Neural cell (in vitro differentiated cells): Measurements from ENCODE around the gene PEX6. TPM values are rescaled to one million over a fixed set of nuclear protein-coding genes. Genes with fewer than 3 reads are reported as not detected.

Experiments
- H2AFZ ChIP-seq: fragments of 200-600, 300-800 bp; sonication (generic), shearing (Covaris generic); 2 replicates; pipeline ENCODE4 v1.6.0; 2014; ENCODE audit warnings: low read depth, mild to moderate bottlenecking, antibody characterized with exemption, low read length, moderate library complexity
- H3F3A ChIP-seq: fragments of 200-600 bp; shearing (Covaris generic); 2 replicates; pipeline ENCODE4 v1.6.1; 2016; ENCODE audit warnings: mild to moderate bottlenecking, moderate library complexity, mixed read lengths, antibody characterized with exemption, low read length; ENCODE audit not compliant: insufficient read depth, poor library complexity, severe bottlenecking
- H3K27ac ChIP-seq: fragments of 200-600, 300-800 bp; sonication (generic), shearing (Covaris generic); 2 replicates; pipeline ENCODE4 v1.5.1; 2014; ENCODE audit warnings: mild to moderate bottlenecking, low read length, moderate library complexity
- H3K27me3 ChIP-seq: fragments of 300-800, 200-600 bp; sonication (generic), shearing (Covaris generic); 2 replicates; pipeline ENCODE4 v1.6.0; 2014; ENCODE audit warnings: mild to moderate bottlenecking, low read depth, low read length, moderate library complexity; ENCODE audit not compliant: insufficient read depth
- H3K36me3 ChIP-seq: fragments of 300-800, 200-600 bp; sonication (generic), shearing (Covaris generic); 2 replicates; pipeline ENCODE4 v1.5.1; 2014; ENCODE audit warnings: mild to moderate bottlenecking, antibody characterized with exemption, low read length, moderate library complexity; ENCODE audit not compliant: insufficient read depth
- H3K4me2 ChIP-seq: fragments of 300-800, 200-600 bp; sonication (generic), shearing (Covaris generic); 2 replicates; pipeline ENCODE4 v1.6.0; 2014; ENCODE audit warnings: mild to moderate bottlenecking, low read length
- H3K4me3 ChIP-seq: fragments of 300-800, 200-600 bp; sonication (generic), shearing (Covaris generic); 2 replicates; pipeline ENCODE4 v1.5.1; 2014; ENCODE audit warnings: mild to moderate bottlenecking, low read length, moderate library complexity
- H3K79me2 ChIP-seq: fragments of 200-600 bp; shearing (Covaris generic); replicated peaks from 2 replicates; pipeline ENCODE4 v1.6.0; 2014; ENCODE audit warnings: mild to moderate bottlenecking, low read length, moderate library complexity; ENCODE audit not compliant: insufficient read depth
- H3K9ac ChIP-seq: fragments of 300-800, 200-600 bp; sonication (generic), shearing (Covaris generic); 2 replicates; pipeline ENCODE4 v1.6.1; 2016; ENCODE audit warnings: mild to moderate bottlenecking, low read length, mixed read lengths
- H3K9me2 ChIP-seq: fragments of 200-600 bp; shearing (Covaris generic); 2 replicates; pipeline ENCODE4 v1.6.1; 2016; ENCODE audit warnings: mild to moderate bottlenecking, low read length, mixed read lengths; ENCODE audit not compliant: insufficient read depth
- H3K9me3 ChIP-seq: fragments of 200-600, 300-800 bp; sonication (generic), shearing (Covaris generic); 2 replicates; pipeline ENCODE4 v1.6.1; 2016; ENCODE audit warnings: mild to moderate bottlenecking, mixed run types, low read length, moderate library complexity, mixed read lengths
- H4K20me1 ChIP-seq: fragments of 200-600 bp; shearing (Covaris generic); 2 replicates; pipeline ENCODE4 v1.6.1; 2016; ENCODE audit warnings: mild to moderate bottlenecking, mixed run types; ENCODE audit not compliant: insufficient read depth
- EP300 ChIP-seq: fragments of 450-650 bp; conservative IDR thresholded peaks from 2 replicates; pipeline ENCODE4 v1.6.1; 2014; ENCODE audit warnings: antibody characterized with exemption, mild to moderate bottlenecking, moderate library complexity; ENCODE audit not compliant: poor library complexity, severe bottlenecking
- EZH2 ChIP-seq: fragments of 200-600, 300-800 bp; shearing (Covaris generic), sonication (generic); IDR thresholded peaks from 2 replicates; pipeline ENCODE4 v1.6.1; 2014; ENCODE audit warnings: antibody characterized with exemption, low read length, borderline replicate concordance, mild to moderate bottlenecking; ENCODE audit not compliant: insufficient read depth, poor library complexity, severe bottlenecking
- MXI1 ChIP-seq: fragments of 450-650 bp; conservative IDR thresholded peaks from 2 replicates; pipeline ENCODE4 v1.6.1; 2014; ENCODE audit warnings: antibody characterized with exemption, mild to moderate bottlenecking; ENCODE audit not compliant: poor library complexity, severe bottlenecking
- POLR2AphosphoS5 ChIP-seq: IDR thresholded peaks from 2 replicates; pipeline ENCODE4 v1.6.1; 2012
- RAD21 ChIP-seq: fragments of 450-650 bp; conservative IDR thresholded peaks from 2 replicates; pipeline ENCODE4 v1.6.1; 2014; ENCODE audit warnings: antibody characterized with exemption, mild to moderate bottlenecking, moderate library complexity
- REST ChIP-seq: IDR thresholded peaks from 2 replicates; pipeline ENCODE4 v1.6.1; 2012; ENCODE audit warnings: borderline replicate concordance
- SMC3 ChIP-seq: fragments of 450-650 bp; conservative IDR thresholded peaks from 2 replicates; pipeline ENCODE4 v1.6.1; 2014; ENCODE audit warnings: antibody characterized with exemption, mild to moderate bottlenecking, moderate library complexity; ENCODE audit not compliant: poor library complexity
- TAF1 ChIP-seq: IDR thresholded peaks from 2 replicates; pipeline ENCODE4 v1.6.1; 2012; ENCODE audit warnings: low read depth
- polyA plus RNA-seq: library from polyadenylated mRNA; depleted of rRNA; stranded (reverse); fragments of >200 nt; gene quantifications from 2 replicates; pipeline ENCODE4 v1.2.3, GENCODE V29; 2014
- TF ChIP-seq, protein P1 (sequence below): fragments of 450-650 bp; IDR thresholded peaks from 2 replicates; pipeline ENCODE4 v1.5.1; 2014; ENCODE audit warnings: antibody characterized with exemption, mild to moderate bottlenecking, moderate library complexity; ENCODE audit not compliant: poor library complexity, severe bottlenecking

The PEX6 gene
- polyA plus RNA-seq, 1 donor from 2014 or later = 20.4 TPM

DNA sequence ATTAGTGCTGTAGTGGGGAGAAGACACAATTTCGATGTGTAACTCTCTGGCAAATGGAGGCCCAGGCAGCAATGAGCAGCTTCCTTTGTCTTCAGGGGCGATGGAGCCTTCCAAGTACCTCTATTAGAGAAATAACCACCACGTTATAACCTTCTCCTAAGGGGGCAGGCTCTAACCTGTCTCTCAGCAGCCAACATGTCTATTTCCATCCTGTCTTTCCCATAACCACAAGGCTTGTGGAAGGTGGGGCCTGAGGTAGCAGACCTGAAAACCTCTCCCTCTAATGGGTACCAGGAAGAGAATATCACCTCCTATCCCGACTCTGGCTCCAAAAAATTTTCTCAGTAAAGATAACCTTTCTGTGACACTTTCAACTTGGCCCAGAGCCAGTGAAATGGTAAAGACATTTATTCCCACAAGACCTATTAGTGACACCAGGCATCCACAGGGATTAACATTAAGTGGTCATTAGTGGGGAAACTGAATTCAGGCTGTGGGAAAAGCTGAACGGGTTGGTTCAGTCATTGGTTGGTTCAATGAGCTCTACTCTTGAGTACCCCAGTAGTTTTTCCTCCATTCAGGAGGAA, 4.0 kb downstream of the PEX6 start:
- H3K27me3 ChIP-seq = no peaks in the 10 kb centered on the region
- no peaks in the 10 kb centered on the region for H3K9me3 ChIP-seq
- H3K4me3 ChIP-seq = no peak overlapping the region
- H3K9me2 ChIP-seq = no peaks in the 10 kb centered on the region
- no peak overlapping the region for H2AFZ ChIP-seq
- no peaks in the 10 kb centered on the region for H4K20me1 ChIP-seq
- no peak overlapping the region for H3K27ac ChIP-seq
- no peak overlapping the region for H3K9ac ChIP-seq
- no peaks in the 10 kb centered on the region for H3K36me3 ChIP-seq
- TF ChIP-seq TAF1 = no peak
- TF ChIP-seq RAD21 = no peak
- no peak for TF ChIP-seq SMC3
- TF ChIP-seq MXI1 = no peak
- no peak for TF ChIP-seq EP300
- H3F3A ChIP-seq = no peaks in the 10 kb centered on the region
- H3K79me2 ChIP-seq = peaks cover 6% of the 10 kb centered on the region
- no peak overlapping the region for H3K4me2 ChIP-seq

DNA sequence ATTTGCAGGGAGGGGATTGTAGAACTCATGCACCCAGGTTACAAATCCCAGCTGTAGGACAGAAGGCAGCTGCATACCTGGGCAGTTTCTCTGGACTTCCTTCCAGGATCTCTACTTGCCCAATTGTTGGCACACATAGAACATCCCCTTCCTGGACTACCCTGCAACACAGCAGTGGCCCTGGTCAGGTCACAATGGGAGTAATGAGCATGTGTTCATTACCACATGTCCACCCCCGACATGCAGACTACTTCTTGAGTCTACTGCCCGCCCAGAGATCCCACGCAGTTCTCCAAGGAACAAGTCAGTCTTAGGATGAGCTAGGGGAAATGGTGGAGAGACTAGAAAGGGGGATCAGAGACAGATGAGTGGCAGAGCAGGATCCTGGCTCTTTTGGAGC, 5.1 kb downstream of the PEX6 start:
- H3K9ac ChIP-seq = no peak overlapping the region
- no peak overlapping the region for H3K27ac ChIP-seq
- H3K27me3 ChIP-seq = no peaks in the 10 kb centered on the region
- H3K9me3 ChIP-seq = no peaks in the 10 kb centered on the region
- TF ChIP-seq POLR2AphosphoS5 (no peak), TAF1 (no peak)
- peaks cover 6% of the 10 kb centered on the region for H3K79me2 ChIP-seq
- no peak overlapping the region for H3K4me2 ChIP-seq
- no peak overlapping the region for H3K4me3 ChIP-seq
- H2AFZ ChIP-seq = no peak overlapping the region
- H4K20me1 ChIP-seq = no peaks in the 10 kb centered on the region
- H3F3A ChIP-seq = no peaks in the 10 kb centered on the region
- H3K9me2 ChIP-seq = no peaks in the 10 kb centered on the region
- H3K36me3 ChIP-seq = no peaks in the 10 kb centered on the region

DNA sequence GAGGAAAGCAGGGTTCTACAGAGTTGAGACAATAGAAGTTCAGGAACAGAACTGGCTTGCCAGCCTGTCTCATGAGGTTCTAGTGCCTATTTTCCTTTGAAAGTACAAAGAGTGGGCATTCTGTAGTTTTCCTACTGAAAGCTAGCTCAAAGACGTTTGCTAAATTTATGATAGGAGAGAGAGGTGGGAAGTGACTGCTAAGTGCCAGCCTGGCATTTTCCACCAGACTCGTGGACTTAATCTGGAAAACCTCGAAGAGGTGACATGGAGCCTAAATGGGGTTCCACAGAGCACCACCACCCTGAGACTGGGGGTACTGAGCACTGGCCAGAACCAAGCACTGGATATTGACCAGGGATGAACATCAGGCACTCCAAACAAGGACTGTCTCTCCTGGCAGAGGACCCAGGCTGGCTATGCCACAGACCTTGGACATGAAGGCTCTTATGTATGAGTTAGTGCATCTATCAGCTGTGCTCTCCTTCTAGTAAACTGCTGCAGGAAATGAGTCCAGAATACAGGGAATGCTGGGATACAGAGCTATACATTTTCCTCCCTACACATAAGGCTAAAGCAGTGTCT, 7.1 kb downstream of the PEX6 start:
- no peaks in the 10 kb centered on the region for H3K27me3 ChIP-seq
- no peaks in the 10 kb centered on the region for H4K20me1 ChIP-seq
- H3K4me2 ChIP-seq = no peak overlapping the region
- no peak overlapping the region for H3K4me3 ChIP-seq
- H3F3A ChIP-seq = no peaks in the 10 kb centered on the region
- no peaks in the 10 kb centered on the region for H3K36me3 ChIP-seq
- H2AFZ ChIP-seq = no peak overlapping the region
- no peaks in the 10 kb centered on the region for H3K79me2 ChIP-seq
- H3K9me2 ChIP-seq = no peaks in the 10 kb centered on the region
- no peak overlapping the region for H3K27ac ChIP-seq
- H3K9me3 ChIP-seq = no peaks in the 10 kb centered on the region
- H3K9ac ChIP-seq = no peak overlapping the region
- TF ChIP-seq EZH2 = no peak
- no peak for TF ChIP-seq POLR2AphosphoS5
- TF ChIP-seq RAD21 = no peak
- no peak for TF ChIP-seq SMC3
- TF ChIP-seq, protein P1, sequence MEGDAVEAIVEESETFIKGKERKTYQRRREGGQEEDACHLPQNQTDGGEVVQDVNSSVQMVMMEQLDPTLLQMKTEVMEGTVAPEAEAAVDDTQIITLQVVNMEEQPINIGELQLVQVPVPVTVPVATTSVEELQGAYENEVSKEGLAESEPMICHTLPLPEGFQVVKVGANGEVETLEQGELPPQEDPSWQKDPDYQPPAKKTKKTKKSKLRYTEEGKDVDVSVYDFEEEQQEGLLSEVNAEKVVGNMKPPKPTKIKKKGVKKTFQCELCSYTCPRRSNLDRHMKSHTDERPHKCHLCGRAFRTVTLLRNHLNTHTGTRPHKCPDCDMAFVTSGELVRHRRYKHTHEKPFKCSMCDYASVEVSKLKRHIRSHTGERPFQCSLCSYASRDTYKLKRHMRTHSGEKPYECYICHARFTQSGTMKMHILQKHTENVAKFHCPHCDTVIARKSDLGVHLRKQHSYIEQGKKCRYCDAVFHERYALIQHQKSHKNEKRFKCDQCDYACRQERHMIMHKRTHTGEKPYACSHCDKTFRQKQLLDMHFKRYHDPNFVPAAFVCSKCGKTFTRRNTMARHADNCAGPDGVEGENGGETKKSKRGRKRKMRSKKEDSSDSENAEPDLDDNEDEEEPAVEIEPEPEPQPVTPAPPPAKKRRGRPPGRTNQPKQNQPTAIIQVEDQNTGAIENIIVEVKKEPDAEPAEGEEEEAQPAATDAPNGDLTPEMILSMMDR = no peak
- no peak for TF ChIP-seq TAF1
- TF ChIP-seq MXI1 = no peak
- TF ChIP-seq EP300 = no peak
- TF ChIP-seq REST = no peak
